MM.1S (cell line): ENCODE data around the gene ADARB2.

ENCODE experiments used
- CTCF ChIP-seq: fragments of 300-600 bp; sonication (generic); IDR thresholded peaks from 2 replicates; pipeline ENCODE4 v1.5.1; 2016; ENCODE audit warnings: antibody characterized with exemption, low read length, mixed read lengths
- EZH2 ChIP-seq: fragments of 300-600 bp; sonication (generic); optimal IDR thresholded peaks from 2 replicates; pipeline ENCODE3; 2017; ENCODE audit warnings: low read depth, mild to moderate bottlenecking, antibody characterized with exemption, low read length, mixed read lengths
- EZH2phosphoT487 ChIP-seq: fragments of 300-600 bp; sonication (generic); IDR thresholded peaks from 2 replicates; pipeline ENCODE4 v1.6.1; 2018; ENCODE audit warnings: antibody characterized with exemption, low read length

- no peak for TF ChIP-seq EZH2phosphoT487
- peak; percentile 58 for TF ChIP-seq CTCF
- TF ChIP-seq EZH2: no peak
Observed at GRCh38 chr10:1420661-1421362, 316.5 kb downstream of the ADARB2 start.
